ENCODE data around the gene DIAPH3.

Gene DIAPH3

GRCh38 chr13:59638404-59638803, 525.3 kb downstream of the DIAPH3 start:
- DNase-seq (ENCODE audit: low read depth in 1 of 2, low spot score in 1 of 2): no peak

- no peak for DNase-seq (ENCODE audit: low read depth in 1 of 2, low spot score in 1 of 2)
Measured at GRCh38 chr13:59635589-59635988, 528.1 kb downstream of the DIAPH3 start.

DNA sequence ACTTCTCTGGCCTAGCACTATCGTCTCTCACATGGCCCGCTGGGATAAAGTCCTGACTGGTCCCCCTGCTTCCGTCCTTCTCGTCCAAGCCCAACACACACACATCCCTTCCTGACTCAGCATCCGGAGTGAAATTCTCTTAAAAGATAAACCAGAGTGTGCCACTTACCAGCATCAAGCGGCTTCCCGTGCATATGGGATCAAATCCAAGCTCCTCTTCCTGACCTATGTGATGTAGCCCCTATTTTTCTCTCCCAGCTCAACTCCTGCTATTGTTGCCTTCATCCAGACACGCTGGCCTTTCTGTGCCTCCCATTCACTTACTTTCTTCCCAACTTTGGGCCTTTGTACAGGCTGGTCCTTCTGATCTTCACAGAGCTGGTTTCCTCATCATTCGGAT, 530.4 kb downstream of the DIAPH3 start:
- DNase-seq (ENCODE audit: low read depth in 1 of 2, low spot score in 1 of 2): no peak

DNA sequence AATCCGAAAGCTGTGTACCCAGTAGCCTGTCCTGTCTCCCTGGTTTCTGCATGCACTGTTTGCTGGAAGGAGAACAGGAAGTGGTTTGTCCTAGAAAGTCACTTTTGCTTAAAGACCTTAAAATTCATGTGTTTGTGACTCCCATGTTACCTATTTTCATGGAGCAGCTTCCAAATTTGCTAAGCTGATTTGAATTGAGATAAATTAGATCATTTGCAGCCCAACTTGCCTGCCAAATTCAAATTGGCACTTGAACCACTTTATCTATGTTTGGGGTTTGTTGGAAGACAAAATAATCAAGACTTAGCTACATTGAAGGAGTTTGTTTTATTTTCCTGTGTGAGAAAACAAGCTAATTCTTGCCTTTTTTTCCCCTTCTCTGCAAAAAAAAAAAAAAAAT, 532.5 kb downstream of the DIAPH3 start:
- no peak for DNase-seq (ENCODE audit: low read depth in 1 of 2, low spot score in 1 of 2)

GRCh38 chr13:59625111-59625510, 538.6 kb downstream of the DIAPH3 start:
- DNase-seq (ENCODE audit: low read depth in 1 of 2, low spot score in 1 of 2): no peak

DNA sequence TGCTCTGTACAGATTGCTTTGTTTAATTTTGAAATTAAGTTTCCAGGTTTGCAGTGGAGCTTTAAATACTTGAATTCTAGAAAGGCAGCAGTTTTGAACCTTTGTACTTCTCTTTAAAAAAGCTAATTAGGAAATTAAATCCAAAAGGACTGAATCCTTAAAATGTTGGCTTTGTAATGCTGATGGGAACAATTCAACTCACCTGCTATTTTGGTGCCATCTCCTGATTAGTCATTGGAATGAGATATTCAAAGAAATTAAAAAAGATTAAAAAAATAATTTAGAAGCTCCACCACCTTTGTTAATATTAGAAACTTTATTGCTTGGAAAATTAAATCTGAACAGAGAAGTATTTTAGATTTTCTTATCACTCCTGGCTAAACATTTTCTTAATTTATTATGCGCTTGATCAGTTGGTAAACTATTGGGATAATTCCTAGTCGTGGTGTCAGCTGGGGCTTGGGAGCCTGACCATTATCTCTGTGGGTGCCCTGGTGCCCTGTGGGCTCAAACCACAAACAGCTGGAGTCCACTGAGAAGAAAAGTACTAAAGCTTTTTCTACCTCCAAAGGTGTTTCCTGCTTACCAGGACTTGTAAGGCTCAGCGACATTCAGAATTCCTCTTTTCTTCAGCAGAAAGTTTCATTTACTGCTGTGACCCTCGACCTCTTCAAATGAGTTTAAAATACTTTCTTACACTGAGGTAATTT, 540.4 kb downstream of the DIAPH3 start:
- DNase-seq (ENCODE audit: low read depth in 1 of 2, low spot score in 1 of 2): no peak

DNA sequence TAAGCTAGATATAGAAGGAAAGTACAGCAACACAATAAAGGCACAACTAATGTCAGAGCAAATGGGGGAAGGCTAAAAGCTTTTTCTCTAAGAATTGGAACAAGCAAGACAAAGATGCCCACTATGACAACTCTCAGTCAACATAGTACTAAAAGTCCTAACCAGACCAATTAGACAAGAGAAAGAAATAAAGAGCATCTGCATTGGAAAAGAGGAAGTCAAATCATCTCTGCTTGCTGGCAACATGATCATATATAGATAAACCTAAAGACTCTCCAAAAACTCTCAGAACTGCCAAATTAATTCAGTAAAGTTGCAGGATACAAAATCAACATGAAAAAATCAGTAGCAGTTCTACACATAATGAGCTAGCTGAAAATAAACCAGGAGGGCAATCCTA, 542.0 kb downstream of the DIAPH3 start:
- no peak for DNase-seq (ENCODE audit: low read depth in 1 of 2, low spot score in 1 of 2)
